Body of pancreas (tissue), 4 donors: ENCODE measurements around the gene TEAD4. TPM values are rescaled to one million over a fixed set of nuclear protein-coding genes. Genes with fewer than 3 reads are reported as not detected.

Experiments
- ATAC-seq: fragments of 150-250 bp; one replicate; pipeline ENCODE4 v1.9.1; 2016
- DNase-seq, 4 donors: peaks; one replicate each; pipeline ENCODE4 v3.0.0-alpha.2; 2019
- H3K27ac ChIP-seq, 4 donors: fragments of 200-600 bp; sonication (generic); 1 replicate in 3 of 4; 2 replicates in 1 of 4; pipeline versions ENCODE4 v1.5.1 to v1.6.1; 2016 to 2019; ENCODE audit warnings: mild to moderate bottlenecking in 1 of 4, mixed read lengths in 1 of 4, moderate library complexity in 1 of 4
- H3K27me3 ChIP-seq, 2 donors: fragments of 200-600 bp; sonication (generic); one replicate each; pipeline ENCODE4 v1.6.0; 2016; ENCODE audit warnings: mild to moderate bottlenecking in 1 of 2
- H3K36me3 ChIP-seq, 2 donors: fragments of 200-600 bp; sonication (generic); replicated peaks in 1 of 2; 2 replicates each; pipeline ENCODE4 v1.5.1; 2016; ENCODE audit warnings: low read depth in 2 of 2; ENCODE audit not compliant: insufficient read depth in 1 of 2
- H3K4me1 ChIP-seq: fragments of 200-600 bp; sonication (generic); one replicate; pipeline ENCODE4 v1.6.0; 2016
- H3K4me3 ChIP-seq, 2 donors: fragments of 200-600 bp; sonication (generic); 1 replicate in 1 of 2; 2 replicates in 1 of 2; pipeline ENCODE4 v1.5.1; 2016 to 2019
- H3K9me3 ChIP-seq, 3 donors: fragments of 200-600 bp; sonication (generic); 1 replicate in 2 of 3; 2 replicates in 1 of 3; pipeline ENCODE4 v1.5.1; 2016
- POLR2A ChIP-seq, 3 donors: fragments of 450-650 bp; IDR thresholded peaks; one replicate each; pipeline ENCODE4 v1.6.1; 2016; ENCODE audit warnings: antibody characterized with exemption in 3 of 3, mild to moderate bottlenecking in 2 of 3
- WGBS, 2 donors: methylation state at CpG; one replicate each; pipeline ENCODE4 v1.1.5; 2017; 5-methylcytosine and 5-hydroxymethylcytosine counted together
- intact Hi-C: fragments of 100-400 bp; cut with DNase I; formaldehyde crosslinking; loops from one replicate; pipeline ENCODE4 v1.15.1; 2023
- total RNA-seq, 2 donors: library from RNA; depleted of rRNA; stranded (reverse); fragments of >200 nt; gene quantifications; one replicate each; pipeline ENCODE4 v1.1.0, GENCODE V29; 2016
- TF ChIP-seq, protein P1 (sequence below), 7 experiments: fragments of 450-650 bp in 4 of 7; fragments of 200-600 bp in 3 of 7; sonication (generic) in 3 of 7; IDR thresholded peaks; one replicate each; pipeline ENCODE4 v1.5.1; 2016 to 2019; ENCODE audit warnings: antibody characterized with exemption in 7 of 7

The TEAD4 gene
- total RNA-seq, 2 donors from 2014 or later = 25.1 to 28.5 TPM

DNA sequence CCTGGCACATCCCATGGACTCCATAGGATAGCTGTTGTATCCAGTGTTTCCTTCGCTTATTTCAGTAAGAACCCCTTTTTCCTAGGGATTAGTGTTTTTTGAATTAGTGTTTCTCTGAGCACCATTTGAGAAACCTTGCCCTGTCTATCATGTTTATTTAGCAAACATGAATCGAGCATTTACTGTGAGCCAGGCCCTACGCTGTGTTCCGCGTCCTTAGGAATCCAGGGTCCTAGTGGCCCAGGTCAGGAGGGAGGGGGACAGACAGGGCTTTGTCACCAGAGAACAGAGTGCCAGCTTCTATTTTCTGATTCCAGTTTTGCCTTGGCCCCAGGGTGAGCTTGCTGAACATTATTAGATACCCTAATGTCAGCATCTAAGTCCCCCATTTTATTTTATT lies 2.5 kb downstream of the TEAD4 start:
- Histone ChIP-seq H3K27ac (peak overlapping the region in 3 of 4 donors; percentile 90 to 95 (median 92)), H3K4me3 (no peak overlapping the region), H3K4me1 (peaks cover 53% of the 10 kb centered on the region), H3K27me3 (no peaks in the 10 kb centered on the region), H3K9me3 (no peaks in the 10 kb centered on the region), H3K36me3 (peaks cover 0 to 3% of the 10 kb centered on the region in 2 donors)
- TF ChIP-seq, protein P1, sequence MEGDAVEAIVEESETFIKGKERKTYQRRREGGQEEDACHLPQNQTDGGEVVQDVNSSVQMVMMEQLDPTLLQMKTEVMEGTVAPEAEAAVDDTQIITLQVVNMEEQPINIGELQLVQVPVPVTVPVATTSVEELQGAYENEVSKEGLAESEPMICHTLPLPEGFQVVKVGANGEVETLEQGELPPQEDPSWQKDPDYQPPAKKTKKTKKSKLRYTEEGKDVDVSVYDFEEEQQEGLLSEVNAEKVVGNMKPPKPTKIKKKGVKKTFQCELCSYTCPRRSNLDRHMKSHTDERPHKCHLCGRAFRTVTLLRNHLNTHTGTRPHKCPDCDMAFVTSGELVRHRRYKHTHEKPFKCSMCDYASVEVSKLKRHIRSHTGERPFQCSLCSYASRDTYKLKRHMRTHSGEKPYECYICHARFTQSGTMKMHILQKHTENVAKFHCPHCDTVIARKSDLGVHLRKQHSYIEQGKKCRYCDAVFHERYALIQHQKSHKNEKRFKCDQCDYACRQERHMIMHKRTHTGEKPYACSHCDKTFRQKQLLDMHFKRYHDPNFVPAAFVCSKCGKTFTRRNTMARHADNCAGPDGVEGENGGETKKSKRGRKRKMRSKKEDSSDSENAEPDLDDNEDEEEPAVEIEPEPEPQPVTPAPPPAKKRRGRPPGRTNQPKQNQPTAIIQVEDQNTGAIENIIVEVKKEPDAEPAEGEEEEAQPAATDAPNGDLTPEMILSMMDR (IDR thresholded peaks at IDR 0.05) = no peak
- no peak for TF ChIP-seq POLR2A (IDR thresholded peaks at IDR 0.05)
- intact Hi-C loops = loop anchor here (10.0 kb wide), 1 partner anchor 73 kb away; no protein-coding TSS in a partner anchor
- ATAC-seq = no peak
- WGBS, 2 donors = 50 to 61% methylated on average over 5 of the region's 5 CpGs
- DNase-seq = no peak

DNA sequence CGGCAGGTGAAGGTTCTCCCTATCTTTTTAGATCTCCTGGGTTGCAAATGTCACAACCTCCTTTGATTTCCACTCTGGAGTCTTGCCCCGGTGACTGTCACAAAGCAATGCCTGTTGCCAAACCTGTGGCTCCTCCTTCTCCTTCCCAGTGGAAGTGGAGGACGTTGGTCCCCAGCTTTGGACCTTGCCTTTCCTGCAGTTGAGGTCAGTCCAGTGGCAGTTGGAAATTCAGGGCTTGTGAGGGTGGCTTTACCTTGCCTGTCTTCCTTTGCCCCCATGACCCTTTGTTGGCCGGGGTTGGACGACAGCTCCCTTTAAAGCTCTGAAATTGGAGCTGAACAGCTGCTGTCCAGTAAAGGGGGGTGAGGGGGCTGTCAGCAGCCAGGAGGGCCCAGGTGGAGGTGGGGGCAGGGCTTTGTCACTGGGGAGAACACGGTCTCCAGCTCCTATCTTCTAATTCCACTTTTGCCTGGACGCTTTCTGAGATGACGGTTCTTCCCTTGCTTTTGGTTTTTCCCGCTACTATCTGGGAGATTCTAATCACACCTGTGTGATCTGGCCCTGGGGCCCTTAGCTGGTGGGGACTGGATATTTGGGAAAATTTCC lies 4.1 kb downstream of the TEAD4 start:
- intact Hi-C loops = loop anchor here (10.0 kb wide), 1 partner anchor 72 kb away; no protein-coding TSS in a partner anchor

DNA sequence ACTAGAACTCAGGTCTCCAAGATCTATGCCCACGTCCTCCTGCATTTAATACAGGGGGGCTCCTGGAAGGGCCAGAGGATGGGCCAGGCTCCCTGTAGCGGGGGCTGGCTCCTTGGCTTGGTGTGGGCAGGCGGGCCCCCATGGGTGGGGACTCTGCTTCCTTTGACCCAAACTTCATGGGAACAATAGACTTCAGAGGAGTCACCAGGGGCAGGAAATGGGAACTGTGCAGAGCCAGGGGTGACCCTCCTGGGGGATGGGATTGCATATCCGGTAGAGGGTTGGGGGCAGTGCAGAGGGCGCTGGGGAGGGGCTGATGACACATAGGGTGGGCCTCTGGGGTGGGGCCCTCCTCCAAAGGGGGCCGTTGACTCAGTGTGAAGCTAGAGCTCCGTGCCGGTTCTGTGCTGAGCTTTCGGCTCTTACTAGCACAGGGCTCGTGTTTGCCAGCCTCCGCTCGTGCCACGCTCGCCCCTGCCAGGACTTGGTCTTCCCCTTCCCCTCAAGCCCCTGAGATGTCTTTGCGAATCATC lies 4.6 kb downstream of the TEAD4 start:
- peaks cover 0 to 3% of the 10 kb centered on the region in 2 donors for H3K36me3 ChIP-seq
- TF ChIP-seq POLR2A (IDR thresholded peaks at IDR 0.05) = no peak
- intact Hi-C loops = loop anchor here (10.0 kb wide), 1 partner anchor 71 kb away; no protein-coding TSS in a partner anchor
- H3K9me3 ChIP-seq = no peaks in the 10 kb centered on the region
- no peaks in the 10 kb centered on the region for H3K27me3 ChIP-seq
- peaks cover 40% of the 10 kb centered on the region for H3K4me1 ChIP-seq
- WGBS, 2 donors = 72 to 76% methylated on average over 11 to 15 of the region's 15 CpGs
- H3K4me3 ChIP-seq = no peak overlapping the region
- H3K27ac ChIP-seq = peak overlapping the region in 3 of 4 donors; percentile 10 to 54 (median 42)
- no peak for ATAC-seq
- no peak for DNase-seq

More for the DNA sequence above, 4.1 kb downstream of the TEAD4 start:
- Histone ChIP-seq H3K27ac (peak overlapping the region; percentile 10 to 54 (median 41)), H3K27me3 (no peaks in the 10 kb centered on the region), H3K4me3 (no peak overlapping the region), H3K36me3 (peaks cover 0 to 3% of the 10 kb centered on the region in 2 donors), H3K4me1 (peaks cover 43% of the 10 kb centered on the region), H3K9me3 (no peaks in the 10 kb centered on the region)
- ATAC-seq = no peak
- WGBS, 2 donors = 37 to 45% methylated on average over 9 of the region's 9 CpGs
- peak; percentile 45 to 65 (median 60) for DNase-seq
- TF ChIP-seq, protein P1 (IDR thresholded peaks at IDR 0.05) = no peak
- TF ChIP-seq POLR2A (IDR thresholded peaks at IDR 0.05) = no peak

- H3K36me3 ChIP-seq = peaks cover 0 to 5% of the 10 kb centered on the region in 2 donors
- ATAC-seq (no peak), DNase-seq (no peak)
- H3K4me3 ChIP-seq = no peak overlapping the region
- H3K27ac ChIP-seq = no peak overlapping the region
- H3K4me1 ChIP-seq = peaks cover 16% of the 10 kb centered on the region
- H3K9me3 ChIP-seq = no peaks in the 10 kb centered on the region
- TF ChIP-seq, protein P1 (IDR thresholded peaks at IDR 0.05) = no peak
- TF ChIP-seq POLR2A (IDR thresholded peaks at IDR 0.05) = no peak
- intact Hi-C loops = loop anchor here (10.0 kb wide), 1 partner anchor 67 kb away; no protein-coding TSS in a partner anchor
- 95 to 98% methylated on average over 2 of the region's 2 CpGs for WGBS, 2 donors
- H3K27me3 ChIP-seq = no peaks in the 10 kb centered on the region
Measured at GRCh38 chr12:2967651-2968050, 8.5 kb downstream of the TEAD4 start.

- H3K4me1 ChIP-seq = peaks cover 7% of the 10 kb centered on the region
- no peak for ATAC-seq
- 82 to 93% methylated on average over 6 to 10 of the region's 10 CpGs for WGBS, 2 donors
- no peak for DNase-seq
- TF ChIP-seq, protein P1 (IDR thresholded peaks at IDR 0.05) = no peak
- intact Hi-C loops = no loop called here
- no peak overlapping the region for H3K27ac ChIP-seq
- no peaks in the 10 kb centered on the region for H3K27me3 ChIP-seq
- no peak overlapping the region for H3K4me3 ChIP-seq
- H3K9me3 ChIP-seq = no peaks in the 10 kb centered on the region
- H3K36me3 ChIP-seq = peaks cover 0 to 3% of the 10 kb centered on the region in 2 donors
Measured at GRCh38 chr12:2970744-2971143, 11.5 kb downstream of the TEAD4 start.
